NCI-H526 (cell line): ENCODE data around the gene POMT2.

Experiments
- DNase-seq, 2 experiments: peaks; one replicate each; lab custom pipeline; 2025; lab: John Stamatoyannopoulos, UW

Gene POMT2

DNA sequence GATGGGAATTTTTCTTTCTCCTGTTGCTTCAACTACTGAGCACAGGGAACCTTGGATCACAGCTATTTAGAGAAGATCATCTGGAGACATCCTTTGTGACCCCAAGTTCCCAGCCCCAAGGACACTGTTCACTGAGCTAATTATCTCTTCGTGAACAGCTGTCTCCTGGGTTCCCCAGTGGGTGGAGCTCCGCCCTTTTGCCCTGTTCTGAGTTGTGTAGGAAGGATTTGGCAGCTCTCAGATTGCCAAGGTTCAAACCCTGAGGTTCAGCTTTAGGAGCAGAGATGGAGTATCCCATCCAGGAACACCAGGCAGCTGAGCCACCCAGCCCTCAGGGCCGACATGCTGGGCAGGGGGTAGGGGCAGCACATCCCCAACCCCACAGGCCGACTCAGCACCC is 81.7 kb downstream of the POMT2 start:
- DNase-seq = no peak

- no peak for DNase-seq
Observed at GRCh38 chr14:77238356-77238755, 82.3 kb downstream of the POMT2 start.

DNA sequence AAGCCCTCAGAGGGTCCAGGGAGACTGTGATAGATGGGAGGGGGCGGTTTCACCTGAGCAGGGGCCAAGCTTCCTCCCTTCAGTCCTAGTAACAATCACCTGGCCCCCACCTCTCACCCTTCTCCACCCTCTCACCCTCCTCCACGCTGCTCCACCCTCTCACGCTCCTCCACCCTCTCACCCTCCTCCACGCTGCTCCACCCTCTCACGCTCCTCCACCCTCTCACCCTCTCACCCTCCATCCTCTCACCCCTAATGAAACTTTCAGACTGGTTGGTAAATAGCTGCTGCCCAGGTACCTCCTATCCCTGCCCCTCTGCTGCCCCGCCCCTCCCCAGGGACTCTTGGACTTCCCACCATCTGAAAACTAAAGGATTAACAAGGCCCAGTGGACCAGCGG is 83.9 kb downstream of the POMT2 start:
- no peak for DNase-seq

- DNase-seq = no peak
Observed at GRCh38 chr14:77231721-77232120, 89.0 kb downstream of the POMT2 start.

GRCh38 chr14:77230914-77231313 is 89.8 kb downstream of the POMT2 start:
- no peak for DNase-seq

- DNase-seq = no peak
Observed at GRCh38 chr14:77228056-77228455, 92.6 kb downstream of the POMT2 start.

GRCh38 chr14:77225892-77226557 is 94.7 kb downstream of the POMT2 start:
- no peak for DNase-seq

- no peak for DNase-seq
Observed at GRCh38 chr14:77225254-77225653, 95.4 kb downstream of the POMT2 start.
